B cell (primary cell): ENCODE measurements around the gene LGALS7. TPM values are rescaled to one million over a fixed set of nuclear protein-coding genes. Genes with fewer than 3 reads are reported as not detected.
"Not testable (repeated sequence)": the region's sequence is repeated elsewhere in the genome, so short reads cannot be mapped to it uniquely, and the experiment has no call there.

Experiments
- ATAC-seq: fragments of 200-7000 bp; cut with Tn5 transposase; one replicate; pipeline ENCODE4 v1.10.0; 2021; ENCODE audit warnings: low read depth, mild to moderate bottlenecking, moderate number of reproducible peaks, moderate library complexity
- CTCF ChIA-PET: fragments of 350-600 bp; sonication (Branson Sonifier 250); formaldehyde crosslinking; loops from one replicate; lab custom pipeline; 2021; ENCODE audit warnings: antibody characterized with exemption, inconsistent platforms; lab: Charles Lee
- POLR2A ChIA-PET: fragments of 350-600 bp; sonication (Branson Sonifier 250); formaldehyde crosslinking; loops from one replicate; lab custom pipeline; 2021; ENCODE audit warnings: antibody characterized with exemption; lab: Charles Lee
- DNase-seq: peaks from one replicate; pipeline ENCODE4 v3.0.0; 2013
- H2AFZ ChIP-seq: 2 replicates; pipeline ENCODE4 v1.6.1; 2012; ENCODE audit warnings: mild to moderate bottlenecking, low read depth, low read length; ENCODE audit not compliant: insufficient read depth, poor library complexity, severe bottlenecking
- H3K27ac ChIP-seq, 2 donors: 1 replicate in 1 of 2; 2 replicates in 1 of 2; pipeline ENCODE4 v1.5.1; 2012 to 2013; ENCODE audit warnings: low read length in 2 of 2, mild to moderate bottlenecking in 2 of 2, moderate library complexity in 1 of 2
- H3K27me3 ChIP-seq, 4 experiments: fragments of 200-600 bp in 1 of 4; sonication (generic) in 1 of 4; replicated peaks in 1 of 4; 1 replicate in 2 of 4; 2 replicates in 2 of 4; pipeline versions ENCODE4 v1.6.1 to v1.7.0; 2013 to 2016; ENCODE audit warnings: low read length in 3 of 4, mild to moderate bottlenecking in 2 of 4, mixed read lengths in 1 of 4, moderate library complexity in 1 of 4; ENCODE audit not compliant: insufficient read depth in 4 of 4, control insufficient read depth in 3 of 4; ENCODE audit errors: control extremely low read depth in 1 of 4
- H3K36me3 ChIP-seq, 2 experiments: replicated peaks in 1 of 2; 1 replicate in 1 of 2; 2 replicates in 1 of 2; pipeline versions ENCODE4 v1.6.1 to v1.7.1; 2013; ENCODE audit warnings: low read length in 1 of 2; ENCODE audit not compliant: insufficient read depth in 2 of 2, control insufficient read depth in 1 of 2; ENCODE audit errors: control extremely low read depth in 1 of 2, extremely low read depth in 1 of 2
- H3K4me1 ChIP-seq, 2 donors: fragments of 200-600 bp in 1 of 2; sonication (generic) in 1 of 2; 1 replicate in 1 of 2; 2 replicates in 1 of 2; pipeline versions ENCODE4 v1.5.1 to v1.6.1; 2013 to 2017; ENCODE audit warnings: low read length in 2 of 2; ENCODE audit not compliant: control insufficient read depth in 2 of 2, insufficient read depth in 2 of 2
- H3K4me2 ChIP-seq: replicated peaks from 2 replicates; pipeline ENCODE3; 2012; ENCODE audit warnings: mild to moderate bottlenecking, low read depth, low read length; ENCODE audit not compliant: poor library complexity, severe bottlenecking
- H3K4me3 ChIP-seq, 5 experiments: fragments of 200-600 bp in 1 of 5; sonication (generic) in 1 of 5; 1 replicate in 3 of 5; 2 replicates in 2 of 5; pipeline versions ENCODE4 v1.5.1 to v1.7.0; 2011 to 2016; ENCODE audit warnings: low read length in 4 of 5, mild to moderate bottlenecking in 4 of 5, low read depth in 2 of 5, control low read depth in 1 of 5, moderate library complexity in 1 of 5; ENCODE audit not compliant: insufficient read depth in 1 of 5; ENCODE audit errors: control extremely low read depth in 1 of 5, extremely low read depth in 1 of 5
- H3K79me2 ChIP-seq: fragments of 200-600 bp; sonication (generic); one replicate; pipeline ENCODE4 v1.6.0; 2016; ENCODE audit warnings: low read length; ENCODE audit not compliant: control insufficient read depth, insufficient read depth
- H3K9ac ChIP-seq: fragments of 200-600 bp; sonication (generic); 2 replicates; pipeline ENCODE4 v1.6.1; 2017; ENCODE audit warnings: mild to moderate bottlenecking, low read length, moderate library complexity
- H3K9me3 ChIP-seq, 3 donors: one replicate each; pipeline versions ENCODE4 v1.6.1 to v1.7.1; 2013; ENCODE audit warnings: low read length in 2 of 3; ENCODE audit not compliant: control insufficient read depth in 2 of 3, insufficient read depth in 1 of 3; ENCODE audit errors: control extremely low read depth in 1 of 3
- H4K20me1 ChIP-seq: 2 replicates; pipeline ENCODE4 v1.6.0; 2012; ENCODE audit warnings: mild to moderate bottlenecking, low read length; ENCODE audit not compliant: insufficient read depth, control insufficient read depth, poor library complexity, severe bottlenecking
- H3K27ac Mint-ChIP-seq: one replicate; pipeline ENCODE4 v1.8.0; 2021; ENCODE audit warnings: mixed read lengths
- H3K27me3 Mint-ChIP-seq: one replicate; pipeline ENCODE4 v1.8.0; 2021; ENCODE audit warnings: mixed read lengths
- H3K4me1 Mint-ChIP-seq: one replicate; pipeline ENCODE4 v1.8.0; 2021; ENCODE audit warnings: mixed read lengths
- H3K4me3 Mint-ChIP-seq: one replicate; pipeline ENCODE4 v1.8.0; 2021; ENCODE audit warnings: mixed read lengths
- H3K9me3 Mint-ChIP-seq: one replicate; pipeline ENCODE4 v1.8.0; 2022; ENCODE audit warnings: mixed read lengths; ENCODE audit not compliant: insufficient read depth
- CTCF ChIP-seq: fragments of 200-600 bp; IDR thresholded peaks from one replicate; pipeline ENCODE4 v1.8.0; 2022; ENCODE audit warnings: antibody characterized with exemption, mild to moderate bottlenecking
- EZH2 ChIP-seq: IDR thresholded peaks from 2 replicates; pipeline ENCODE4 v1.6.1; 2012; ENCODE audit warnings: borderline replicate concordance, low read depth, mild to moderate bottlenecking, moderate library complexity, low read length; ENCODE audit not compliant: insufficient read depth, poor library complexity, severe bottlenecking
- WGBS: methylation state at CpG from one replicate; pipeline ENCODE4 v1.1.5; 2013; ENCODE audit warnings: missing lambda C conversion rate; ENCODE audit not compliant: insufficient coverage; 5-methylcytosine and 5-hydroxymethylcytosine counted together
- intact Hi-C: fragments of 100-400 bp; cut with micrococcal nuclease; formaldehyde crosslinking; loops from one replicate; pipeline ENCODE4 v1.10.0; 2022
- polyA minus RNA-seq: library from RNA; depleted of rRNA, polyadenylated mRNA; stranded (reverse); fragments of >200 nt; gene quantifications from 2 replicates; pipeline ENCODE4 v1.2.3, GENCODE V29; 2012
- polyA plus RNA-seq: library from polyadenylated mRNA; depleted of rRNA; stranded (reverse); fragments of >200 nt; gene quantifications from 2 replicates; pipeline ENCODE4 v1.2.3, GENCODE V29; 2012
- total RNA-seq, 2 donors: library from RNA; stranded (reverse); fragments of 120-200 nt in 1 of 2; gene quantifications; 1 replicate in 1 of 2; 2 replicates in 1 of 2; pipeline versions ENCODE4 v1.2.3 to v1.2.4, GENCODE V29; 2013 to 2022

LGALS7 gene
- total RNA-seq = not detected in 2 replicates
- total RNA-seq (2013) = not detected
- not detected in 2 replicates for polyA plus RNA-seq
- not detected in 2 replicates for polyA minus RNA-seq

GRCh38 chr19:38773469-38774177 lies at the start of gene LGALS7:
Gene LGALS7, minus strand, starts transcription at chr19:38773517. Its CDS starts 25 bp downstream, at chr19:38773492.
- Mint-ChIP-seq H3K9me3 (no peaks in the 10 kb centered on the region), H3K4me1 (peaks cover 11% of the 10 kb centered on the region), H3K27me3 (peaks cover 2% of the 10 kb centered on the region), H3K27ac (no peak within 1 kb of the TSS), H3K4me3 (peak within 1 kb of the TSS; percentile 44)
- 98% methylated on average over 3 of the region's 14 CpGs for WGBS
- Histone ChIP-seq H3K4me1 (peaks cover 6 to 12% of the 10 kb centered on the region in 2 donors), H3K9me3 (peaks cover 0 to 5% (median 0%) of the 10 kb centered on the region in 3 donors), H4K20me1 (no peaks in the 10 kb centered on the region), H2AFZ (no peak within 1 kb of the TSS), H3K27me3 (no peaks in the 10 kb centered on the region), H3K9ac (no peak within 1 kb of the TSS), H3K79me2 (no peaks in the 10 kb centered on the region), H3K36me3 (no peaks in the 10 kb centered on the region), H3K4me2 (no peak within 1 kb of the TSS), H3K4me3 (no peak within 1 kb of the TSS), H3K27ac (no peak within 1 kb of the TSS)
- POLR2A ChIA-PET = no interaction called here
- CTCF ChIA-PET = no interaction called here
- no peak for DNase-seq
- intact Hi-C loops = no loop called here
- no peak for ATAC-seq
- TF ChIP-seq EZH2 (no peak), CTCF (no peak)

GRCh38 chr19:38821230-38821825 lies 48.0 kb upstream of the LGALS7 start:
- H3K9me3 ChIP-seq, CTCF ChIA-PET, H3K4me1 Mint-ChIP-seq, H2AFZ ChIP-seq, H3K4me3 Mint-ChIP-seq, intact Hi-C loops, H3K4me1 ChIP-seq, H3K9me3 Mint-ChIP-seq, H3K27me3 Mint-ChIP-seq, ATAC-seq, H3K27me3 ChIP-seq, H3K4me3 ChIP-seq, H3K9ac ChIP-seq, H3K27ac Mint-ChIP-seq, H3K4me2 ChIP-seq, DNase-seq, H3K27ac ChIP-seq: not testable (repeated sequence)
- Histone ChIP-seq H4K20me1 (peaks cover 43% of the 10 kb centered on the region), H3K79me2 (peaks cover 37% of the 10 kb centered on the region), H3K36me3 (peaks cover 0 to 51% of the 10 kb centered on the region in 2 experiments)
- POLR2A ChIA-PET = interaction anchor here (0.6 to 0.7 kb wide), 2 partner anchors 14 to 56 kb away, joined by 3 to 5 read pairs; no protein-coding TSS in a partner anchor
- WGBS = 98% methylated on average over 29 of the region's 29 CpGs
